ENCODE measurements around the gene PAM.
"Not testable (repeated sequence)": the region's sequence is repeated elsewhere in the genome, so short reads cannot be mapped to it uniquely, and the experiment has no call there.

Gene PAM

GRCh38 chr5:102905056-102905455 lies 150.0 kb downstream of the PAM start:
- in situ Hi-C loops (cut with MboI; ENCODE audit: low sequenced_read_pairs, unreplicated experiment), result no loop called here
- no peak for DNase-seq (ENCODE audit: low spot score)
- TF ChIP-seq CTCF (IDR thresholded peaks at IDR 0.05; ENCODE audit: borderline replicate concordance, control extremely low read depth, extremely low read depth, insufficient read depth, missing control alignments), result no peak

- DNase-seq (ENCODE audit: low spot score); in situ Hi-C loops (cut with MboI; ENCODE audit: low sequenced_read_pairs, unreplicated experiment): not testable (repeated sequence)
These were observed 152.0 kb downstream of the PAM start for GRCh38 chr5:102907099-102907498.

GRCh38 chr5:102910240-102911226 lies 155.4 kb downstream of the PAM start:
- in situ Hi-C loops (cut with MboI; ENCODE audit: low sequenced_read_pairs, unreplicated experiment), result no loop called here
- TF ChIP-seq CTCF (IDR thresholded peaks at IDR 0.05; ENCODE audit: borderline replicate concordance, control extremely low read depth, extremely low read depth, insufficient read depth, missing control alignments), result no peak
- DNase-seq (ENCODE audit: low spot score), result no peak

GRCh38 chr5:102911973-102912372 lies 156.9 kb downstream of the PAM start:
- DNase-seq (ENCODE audit: low spot score), result no peak
- no peak for TF ChIP-seq CTCF (IDR thresholded peaks at IDR 0.05; ENCODE audit: borderline replicate concordance, control extremely low read depth, extremely low read depth, insufficient read depth, missing control alignments)
- in situ Hi-C loops (cut with MboI; ENCODE audit: low sequenced_read_pairs, unreplicated experiment), result no loop called here

- no peak for DNase-seq (ENCODE audit: low spot score)
- TF ChIP-seq CTCF (IDR thresholded peaks at IDR 0.05; ENCODE audit: borderline replicate concordance, control extremely low read depth, extremely low read depth, insufficient read depth, missing control alignments), result no peak
- in situ Hi-C loops (cut with MboI; ENCODE audit: low sequenced_read_pairs, unreplicated experiment), result no loop called here
These were observed 161.0 kb downstream of the PAM start for GRCh38 chr5:102916109-102916508.

- TF ChIP-seq CTCF (IDR thresholded peaks at IDR 0.05; ENCODE audit: borderline replicate concordance, control extremely low read depth, extremely low read depth, insufficient read depth, missing control alignments), result no peak
- in situ Hi-C loops (cut with MboI; ENCODE audit: low sequenced_read_pairs, unreplicated experiment), result no loop called here
- no peak for DNase-seq (ENCODE audit: low spot score)
These were observed 164.0 kb downstream of the PAM start for GRCh38 chr5:102918986-102919610.

- no peak for TF ChIP-seq CTCF (IDR thresholded peaks at IDR 0.05; ENCODE audit: borderline replicate concordance, control extremely low read depth, extremely low read depth, insufficient read depth, missing control alignments)
- DNase-seq (ENCODE audit: low spot score), result no peak
- in situ Hi-C loops (cut with MboI; ENCODE audit: low sequenced_read_pairs, unreplicated experiment), result no loop called here
These were observed 165.7 kb downstream of the PAM start for GRCh38 chr5:102920762-102921161.

Measured in GM13976 (cell line).